ENCODE measurements around the gene NTRK3. TPM values are rescaled to one million over a fixed set of nuclear protein-coding genes. Genes with fewer than 3 reads are reported as not detected.

The NTRK3 gene
- total RNA-seq, 1 donor from 2014 or later, result 1.6 TPM

DNA sequence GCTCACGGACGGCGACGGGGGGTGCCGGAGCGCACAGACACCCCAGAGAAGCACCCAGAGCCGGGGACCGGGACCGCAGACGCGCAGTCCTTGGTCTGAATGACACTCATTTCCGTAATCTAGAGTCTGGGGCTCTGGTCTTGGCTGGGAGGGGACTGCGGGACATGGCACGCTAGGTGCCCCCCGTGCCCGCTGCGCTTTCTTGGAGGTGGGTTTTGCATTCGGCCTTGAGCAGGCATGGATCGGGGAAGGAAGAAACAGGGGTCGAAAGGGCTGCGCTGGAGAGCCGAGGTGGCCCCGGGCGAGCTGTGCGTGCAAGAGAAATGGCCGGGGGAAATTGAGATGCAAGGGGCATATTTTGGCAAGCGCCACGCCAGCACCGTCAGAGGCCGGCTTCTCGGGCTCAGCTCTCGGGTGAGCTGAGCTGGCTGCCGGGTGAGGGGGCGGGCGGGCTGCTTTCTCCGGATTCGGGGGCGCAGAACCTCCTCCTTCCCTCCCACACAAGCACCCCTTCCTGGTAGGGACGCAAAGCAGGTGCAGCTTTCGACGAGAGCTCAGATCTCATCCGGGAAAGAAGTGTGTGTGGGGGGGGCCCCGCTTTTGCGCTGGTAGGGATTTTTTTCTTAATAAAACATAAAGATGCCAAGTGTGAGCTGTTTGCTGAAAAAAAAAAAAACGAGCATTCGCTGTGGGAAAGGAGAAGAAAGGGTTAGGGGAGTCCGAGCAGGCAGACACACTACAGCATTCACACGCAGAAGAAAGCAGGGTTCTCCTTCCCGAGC is 963 bp upstream of the NTRK3 start:
- no peak for DNase-seq (ENCODE audit: low spot score)

GRCh38 chr15:88255484-88256278 is 858 bp downstream of the NTRK3 start:
- peak; percentile 16 for DNase-seq (ENCODE audit: low spot score)

GRCh38 chr15:88255087-88255483 is 1.5 kb downstream of the NTRK3 start:
- no peak for DNase-seq (ENCODE audit: low spot score)

GRCh38 chr15:88252441-88252840 is 4.1 kb downstream of the NTRK3 start:
- DNase-seq (ENCODE audit: low spot score), result no peak

- no peak for DNase-seq (ENCODE audit: low spot score)
These were observed 5.7 kb downstream of the NTRK3 start for GRCh38 chr15:88250826-88251225.

DNA sequence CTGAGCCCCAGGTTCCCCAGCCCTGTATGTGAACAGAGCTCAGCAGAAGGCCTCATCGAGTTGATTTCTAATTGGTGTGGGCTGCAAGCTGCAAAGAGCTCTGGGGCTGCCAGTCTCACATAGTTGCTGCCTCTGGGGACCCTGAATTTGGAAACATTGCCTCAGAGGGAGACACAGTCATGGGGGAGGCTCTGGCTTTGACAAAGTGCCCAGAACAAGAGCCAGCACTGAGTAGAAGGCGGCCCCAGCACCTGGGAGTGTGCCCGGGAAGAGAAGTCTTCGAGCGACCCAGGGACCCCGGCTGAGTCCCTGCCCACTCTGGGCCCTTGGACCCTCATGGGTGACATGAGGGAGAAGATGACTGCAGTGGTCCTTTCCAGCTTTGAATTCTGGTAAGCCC is 7.3 kb downstream of the NTRK3 start:
- no peak for DNase-seq (ENCODE audit: low spot score)

DNA sequence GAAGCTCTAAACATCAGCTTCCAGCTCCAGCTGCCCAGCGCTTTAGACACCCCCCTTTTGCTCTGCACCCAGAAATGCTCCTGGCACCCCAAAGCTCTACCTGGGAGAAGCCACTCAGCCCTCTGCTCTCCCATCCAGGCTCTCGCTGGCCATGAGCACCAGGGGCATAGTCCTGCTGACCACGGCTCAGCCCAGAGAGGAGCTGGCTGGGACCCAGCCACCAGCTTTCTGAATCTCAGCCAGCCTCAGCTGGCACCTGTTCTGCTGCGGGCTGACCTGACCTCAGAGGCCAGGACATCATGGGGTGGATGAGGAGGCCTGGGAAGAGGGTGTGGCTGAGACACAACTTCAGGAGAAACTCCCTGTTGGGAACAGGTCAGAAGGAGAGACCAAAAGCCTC is 8.6 kb downstream of the NTRK3 start:
- DNase-seq (ENCODE audit: low spot score), result no peak

GRCh38 chr15:88246666-88247446 is 9.7 kb downstream of the NTRK3 start:
- peak; percentile 73 for DNase-seq (ENCODE audit: low spot score)

- DNase-seq (ENCODE audit: low spot score), result no peak
These were observed 10.5 kb downstream of the NTRK3 start for GRCh38 chr15:88246081-88246480.

DNA sequence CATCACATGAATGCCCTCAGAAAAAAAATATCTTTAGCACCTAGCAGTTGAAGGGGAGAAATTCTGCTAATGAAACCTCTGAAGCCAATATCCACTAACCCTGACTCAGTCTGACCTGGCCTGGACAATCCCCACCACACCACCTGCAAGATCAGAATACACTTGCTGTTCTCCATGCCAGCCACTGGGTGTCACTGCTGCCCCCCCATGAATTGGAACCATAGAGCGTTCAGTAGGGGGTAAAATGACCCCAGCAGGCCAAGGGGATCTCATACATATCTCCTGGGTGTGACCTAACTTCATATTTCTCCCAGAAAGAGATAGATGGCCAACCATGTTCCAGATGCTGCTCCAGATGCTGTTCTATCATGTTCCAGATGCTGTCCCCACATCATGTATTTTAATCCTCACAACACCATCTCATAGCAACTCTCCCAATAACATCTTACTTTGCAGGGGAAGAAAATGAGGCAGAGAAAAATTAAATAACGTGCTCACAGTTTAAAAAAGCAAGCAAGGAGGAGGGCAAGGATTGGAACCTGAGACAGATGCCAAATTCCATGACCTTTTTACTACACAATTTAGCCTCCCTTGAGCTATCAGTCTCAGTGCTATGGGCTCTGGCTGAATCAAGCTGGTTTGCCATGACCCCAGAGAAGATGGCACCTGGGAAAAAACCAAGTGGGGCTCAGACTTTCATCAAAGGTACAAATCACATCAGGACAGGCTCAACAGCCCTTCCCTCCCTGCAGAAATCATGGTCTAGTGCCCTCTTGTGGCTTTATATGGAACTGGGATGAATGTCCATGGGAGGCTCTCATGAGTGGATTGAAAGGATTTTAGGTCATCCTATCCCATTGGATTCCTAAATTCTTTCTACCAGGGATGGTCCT is 12.4 kb downstream of the NTRK3 start:
- no peak for DNase-seq (ENCODE audit: low spot score)

DNA sequence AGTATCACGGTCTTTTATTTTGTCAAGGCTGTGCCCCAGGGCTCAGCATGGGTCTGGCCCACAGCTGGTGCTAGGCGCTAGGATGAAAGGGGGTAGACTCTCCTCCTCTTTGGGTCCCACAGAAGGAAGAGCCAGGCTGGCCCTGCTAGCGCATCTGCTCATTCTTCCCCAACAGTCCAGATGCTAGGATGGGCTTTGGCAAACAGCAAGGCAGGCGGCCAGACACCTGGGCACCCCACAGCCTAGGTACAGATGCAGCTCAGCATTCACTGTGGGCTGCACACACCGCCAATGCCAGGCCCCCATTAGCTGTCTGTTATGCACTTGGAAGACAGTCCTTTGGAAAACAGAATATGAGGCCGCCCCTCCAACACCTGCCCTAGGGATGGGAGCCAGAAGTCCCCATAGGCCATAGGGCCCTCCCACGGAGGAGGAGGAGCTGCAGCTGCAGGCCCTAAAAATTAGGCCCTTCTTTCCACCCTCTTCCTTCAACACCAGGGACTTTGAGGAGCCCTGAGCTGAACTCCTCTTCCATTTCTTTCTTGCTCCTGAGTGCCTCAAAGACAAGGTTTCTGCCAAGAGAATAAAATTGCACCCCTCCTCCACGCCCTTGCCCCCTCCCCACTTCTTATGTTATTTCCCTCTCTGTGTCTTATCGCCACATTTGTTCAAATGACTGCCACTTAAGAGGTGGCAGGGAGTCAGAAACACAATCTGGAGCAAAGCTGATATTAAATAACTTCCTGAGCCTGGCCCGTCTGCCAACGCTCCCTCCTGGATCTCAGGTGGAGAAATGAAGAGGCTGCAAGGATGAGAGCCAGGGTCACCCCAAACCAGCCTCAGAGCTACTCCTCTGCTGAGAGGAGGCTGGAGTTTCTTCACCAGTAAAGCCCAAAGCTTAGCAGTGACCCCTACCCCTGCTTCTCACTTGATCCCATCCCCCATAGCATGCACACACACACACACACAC is 13.7 kb downstream of the NTRK3 start:
- no peak for DNase-seq (ENCODE audit: low spot score)

DNA sequence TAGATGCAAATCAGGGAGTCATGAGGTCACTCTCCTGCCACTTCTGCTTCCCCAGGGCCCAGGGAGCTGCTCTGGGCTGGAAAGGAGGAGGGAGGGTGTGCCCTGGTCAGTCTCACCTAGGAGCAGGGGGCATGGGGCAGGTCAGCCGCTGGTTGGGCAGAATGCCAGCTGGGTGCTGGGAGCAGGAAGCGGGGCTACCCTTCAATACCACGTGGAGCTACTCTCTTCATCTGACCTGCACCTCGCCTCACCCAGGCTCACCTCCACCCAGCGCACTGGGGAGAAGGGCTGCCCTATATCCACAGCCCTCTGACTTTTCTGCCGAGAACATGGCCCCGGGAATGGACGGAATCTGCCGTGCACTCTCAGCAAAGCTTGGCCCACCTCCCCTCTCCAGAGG is 15.1 kb downstream of the NTRK3 start:
- DNase-seq (ENCODE audit: low spot score), result no peak

GRCh38 chr15:88241060-88241459 is 15.5 kb downstream of the NTRK3 start:
- DNase-seq (ENCODE audit: low spot score), result no peak

- DNase-seq (ENCODE audit: low spot score), result no peak
These were observed 16.9 kb downstream of the NTRK3 start for GRCh38 chr15:88239594-88239993.

DNA sequence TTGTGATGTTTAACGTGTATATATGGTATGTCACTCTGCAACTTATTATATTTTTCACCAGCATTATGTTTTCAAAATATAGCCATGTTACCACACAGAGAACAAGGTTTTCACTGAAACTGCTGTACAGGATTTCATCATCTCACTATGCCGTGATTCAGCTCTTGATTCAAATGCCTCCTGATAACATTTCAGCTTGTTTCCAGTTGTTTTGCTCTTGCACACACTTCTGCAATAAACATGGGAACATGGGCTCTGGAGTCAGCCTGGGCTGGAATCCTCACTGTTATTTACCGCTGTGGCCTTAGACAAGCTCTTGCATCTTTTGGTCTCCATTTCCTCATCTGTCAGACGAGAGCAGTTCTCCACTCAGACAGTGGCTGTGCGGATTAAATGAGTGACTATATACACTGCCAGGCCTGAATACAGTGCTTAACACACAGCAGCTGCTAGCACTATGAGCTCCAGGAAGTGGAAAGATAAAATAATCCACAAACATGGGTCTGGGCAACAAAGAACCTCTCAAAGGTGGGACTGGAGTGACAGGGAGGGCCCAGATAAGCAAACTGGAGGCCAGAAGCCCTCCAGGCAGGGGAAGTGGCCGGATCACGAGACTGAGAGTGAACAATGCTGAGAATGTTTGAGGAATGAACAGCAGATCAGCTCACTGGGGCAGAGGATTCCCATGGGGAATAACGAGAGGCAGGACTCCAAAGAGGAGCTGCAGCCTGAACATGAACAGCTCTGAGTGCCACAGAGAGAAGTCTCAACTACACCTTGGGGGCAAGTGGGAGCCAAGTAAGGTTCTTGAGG is 17.7 kb downstream of the NTRK3 start:
- no peak for DNase-seq (ENCODE audit: low spot score)

DNA sequence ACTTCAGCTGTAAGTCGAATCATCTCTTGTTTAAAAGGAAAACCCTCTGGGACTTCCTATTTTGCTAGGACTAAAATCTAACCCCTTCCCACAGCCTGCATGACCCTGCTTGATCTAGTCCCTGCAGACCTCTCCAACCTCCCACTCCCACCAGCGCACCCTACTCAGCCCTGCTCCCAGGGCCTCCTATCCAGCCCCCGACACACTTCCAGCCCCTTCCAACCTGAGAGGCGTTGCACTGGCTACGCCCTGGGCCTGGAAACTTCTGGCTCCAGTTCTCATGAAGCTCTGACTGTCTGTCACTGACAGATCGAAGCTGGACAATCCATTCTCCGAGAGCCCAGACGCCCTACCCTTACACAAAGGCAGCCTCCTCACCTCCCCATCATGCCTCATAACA is 21.8 kb downstream of the NTRK3 start:
- no peak for DNase-seq (ENCODE audit: low spot score)

- no peak for DNase-seq (ENCODE audit: low spot score)
These were observed 22.6 kb downstream of the NTRK3 start for GRCh38 chr15:88233921-88234320.

- DNase-seq (ENCODE audit: low spot score), result no peak
These were observed 23.8 kb downstream of the NTRK3 start for GRCh38 chr15:88232771-88233201.
